ENCODE results near the gene TMPO.
A peak's percentile ranks its signal among the peaks of the same experiment; 100 is the strongest.
"Not testable (repeated sequence)": the region's sequence is repeated elsewhere in the genome, so short reads cannot be mapped to it uniquely, and the experiment has no call there.

The TMPO gene

DNA sequence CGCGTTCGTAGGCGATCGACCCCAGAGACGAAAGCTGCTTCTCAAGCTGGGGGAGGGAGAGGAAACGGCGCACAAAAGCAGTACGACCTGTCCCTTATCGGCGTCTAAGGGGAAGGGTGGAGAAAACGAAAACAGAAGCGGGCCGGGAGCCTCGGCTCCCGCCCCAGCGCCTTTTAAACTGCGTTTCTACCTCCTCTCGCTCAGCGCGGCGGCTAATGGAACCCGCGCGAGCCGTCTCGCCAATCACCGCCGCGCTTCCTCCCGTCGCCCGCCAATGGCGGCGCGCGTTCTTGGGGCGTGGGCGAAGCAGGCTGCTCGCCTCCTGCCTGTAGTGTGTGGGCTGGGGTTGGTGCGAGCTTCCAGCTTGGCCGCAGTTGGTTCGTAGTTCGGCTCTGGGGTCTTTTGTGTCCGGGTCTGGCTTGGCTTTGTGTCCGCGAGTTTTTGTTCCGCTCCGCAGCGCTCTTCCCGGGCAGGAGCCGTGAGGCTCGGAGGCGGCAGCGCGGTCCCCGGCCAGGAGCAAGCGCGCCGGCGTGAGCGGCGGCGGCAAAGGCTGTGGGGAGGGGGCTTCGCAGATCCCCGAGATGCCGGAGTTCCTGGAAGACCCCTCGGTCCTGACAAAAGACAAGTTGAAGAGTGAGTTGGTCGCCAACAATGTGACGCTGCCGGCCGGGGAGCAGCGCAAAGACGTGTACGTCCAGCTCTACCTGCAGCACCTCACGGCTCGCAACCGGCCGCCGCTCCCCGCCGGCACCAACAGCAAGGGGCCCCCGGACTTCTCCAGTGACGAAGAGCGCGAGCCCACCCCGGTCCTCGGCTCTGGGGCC, at the start of gene TMPO:
Gene TMPO, plus strand, starts transcription at position 304 of the 824 bp plus-strand sequence. Its CDS starts 278 bp downstream, at position 582.
- DNase-seq (ENCODE audit: low read depth, low spot score) = peak; percentile 78

- DNase-seq (ENCODE audit: low read depth, low spot score) = no peak
Observed at GRCh38 chr12:98465950-98466602, 49.3 kb upstream of the TMPO start.

GRCh38 chr12:98466640-98467400, 48.6 kb upstream of the TMPO start:
- no peak for DNase-seq (ENCODE audit: low read depth, low spot score)

DNA sequence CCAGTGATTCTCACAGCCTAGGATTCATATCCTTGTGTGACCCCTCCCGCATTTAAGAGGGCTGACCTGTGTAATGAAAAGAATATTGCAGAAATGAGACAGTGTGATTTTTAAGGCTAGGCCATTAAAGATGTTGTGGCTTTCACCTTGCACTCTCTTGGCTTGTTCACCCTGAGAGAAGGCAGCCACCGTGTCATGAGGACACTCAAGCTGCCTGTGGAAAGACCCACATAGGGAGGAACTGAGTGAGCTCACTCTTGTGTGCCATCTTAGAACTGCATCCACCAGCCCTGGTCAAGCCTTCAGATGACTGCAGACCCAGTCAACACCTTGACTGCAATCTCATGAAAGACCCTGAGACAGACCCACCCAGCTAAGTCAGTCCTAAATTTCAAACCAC, 46.3 kb upstream of the TMPO start:
- no peak for DNase-seq (ENCODE audit: low read depth, low spot score)

- DNase-seq (ENCODE audit: low read depth, low spot score) = no peak
Observed at GRCh38 chr12:98470469-98471082, 44.8 kb upstream of the TMPO start.

DNA sequence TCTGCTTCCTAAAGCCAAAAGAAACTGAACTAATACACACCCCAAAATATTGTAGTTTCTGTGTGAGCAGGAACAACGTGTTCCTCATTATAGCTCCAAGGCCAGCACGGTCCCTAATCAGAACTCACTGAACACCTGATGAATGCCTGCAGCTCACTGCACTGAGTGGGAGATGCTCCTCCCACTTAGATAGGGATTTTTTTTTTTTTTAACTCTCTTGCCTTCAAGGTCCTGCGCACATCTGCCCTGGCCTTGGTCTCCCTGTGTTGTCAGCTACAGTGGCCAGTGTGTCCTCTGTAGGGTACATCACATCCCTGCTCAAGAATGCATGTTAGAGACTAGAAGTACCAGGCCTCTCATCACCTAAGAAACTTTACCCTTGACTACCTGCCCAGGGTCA, 44.3 kb upstream of the TMPO start:
- no peak for DNase-seq (ENCODE audit: low read depth, low spot score)

DNA sequence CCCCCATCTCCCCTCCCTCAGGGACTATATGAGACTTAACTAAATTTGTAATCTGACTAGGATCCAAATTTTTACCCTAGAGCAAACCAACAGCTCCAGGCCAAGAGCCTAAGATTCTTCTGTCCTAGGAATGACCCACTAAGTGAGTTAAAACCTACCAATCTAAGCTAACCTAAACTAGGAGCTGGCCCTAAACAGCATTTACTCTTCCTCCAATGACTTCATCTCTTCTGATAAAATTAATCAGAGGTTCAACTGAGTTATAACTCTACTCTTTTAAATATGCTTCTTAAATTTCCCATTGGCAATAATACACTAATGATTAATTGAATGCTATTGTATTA, 39.9 kb upstream of the TMPO start:
- DNase-seq (ENCODE audit: low read depth, low spot score) = no peak

DNA sequence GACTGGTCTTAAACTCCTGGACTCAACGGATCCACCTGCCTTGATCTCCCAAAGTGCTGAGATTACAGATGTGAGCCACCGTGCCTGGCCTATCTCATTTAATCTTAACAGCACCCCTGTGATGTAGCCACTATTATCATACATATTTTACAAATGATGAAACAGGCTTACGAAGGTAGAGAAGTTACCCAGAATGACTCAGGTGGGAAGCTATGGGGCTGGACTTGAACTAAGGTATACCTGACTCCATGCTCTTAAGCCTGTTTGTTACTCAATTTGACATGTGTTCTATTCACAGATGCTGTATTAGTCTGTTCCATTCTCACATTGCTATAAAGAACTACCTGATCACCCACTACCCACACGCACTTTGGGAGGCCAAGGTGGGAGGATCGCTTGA, 36.8 kb upstream of the TMPO start:
- no peak for DNase-seq (ENCODE audit: low read depth, low spot score)

DNA sequence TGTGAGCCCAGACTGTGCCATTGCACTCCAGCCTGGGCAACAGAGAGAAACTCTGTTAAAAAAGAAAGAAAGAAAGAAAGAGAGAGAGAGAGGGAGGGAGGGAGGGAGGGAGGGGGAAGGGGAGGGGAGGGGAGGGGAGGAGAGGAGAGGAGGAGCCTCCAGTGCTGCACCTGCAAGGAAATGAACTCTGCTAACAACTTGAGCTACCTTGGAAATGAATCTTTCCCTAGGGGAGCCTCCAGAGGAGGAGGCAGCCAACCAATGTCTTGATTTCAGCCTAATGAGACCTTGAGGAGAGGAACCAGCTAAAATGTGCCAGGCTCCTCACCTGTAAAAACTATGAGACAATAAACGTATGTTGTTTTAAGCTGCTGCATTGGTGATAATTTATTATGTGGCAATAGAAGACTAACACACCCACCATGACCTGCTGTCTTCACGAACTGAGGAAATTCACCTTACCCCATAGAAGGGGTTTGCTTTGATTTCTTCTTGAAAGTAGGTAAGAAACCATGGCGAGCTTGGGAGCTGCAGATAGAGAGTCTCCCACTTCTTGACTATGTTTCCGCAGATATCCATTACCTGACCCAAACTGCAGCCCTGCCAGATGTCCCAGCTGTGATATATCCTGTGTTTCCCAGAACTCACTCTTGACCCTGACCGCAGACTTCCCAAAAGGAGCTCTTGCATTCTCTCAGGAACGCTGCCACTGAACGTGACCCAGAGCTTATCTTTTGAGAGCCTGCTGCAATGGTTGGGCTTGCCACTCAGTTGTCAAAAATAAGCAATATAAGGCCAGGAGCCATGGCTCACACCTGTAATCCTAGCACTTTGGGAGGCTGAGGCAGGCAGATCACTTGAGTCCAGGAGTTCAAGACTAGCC, 31.5 kb upstream of the TMPO start:
- DNase-seq (ENCODE audit: low read depth, low spot score) = no peak

DNA sequence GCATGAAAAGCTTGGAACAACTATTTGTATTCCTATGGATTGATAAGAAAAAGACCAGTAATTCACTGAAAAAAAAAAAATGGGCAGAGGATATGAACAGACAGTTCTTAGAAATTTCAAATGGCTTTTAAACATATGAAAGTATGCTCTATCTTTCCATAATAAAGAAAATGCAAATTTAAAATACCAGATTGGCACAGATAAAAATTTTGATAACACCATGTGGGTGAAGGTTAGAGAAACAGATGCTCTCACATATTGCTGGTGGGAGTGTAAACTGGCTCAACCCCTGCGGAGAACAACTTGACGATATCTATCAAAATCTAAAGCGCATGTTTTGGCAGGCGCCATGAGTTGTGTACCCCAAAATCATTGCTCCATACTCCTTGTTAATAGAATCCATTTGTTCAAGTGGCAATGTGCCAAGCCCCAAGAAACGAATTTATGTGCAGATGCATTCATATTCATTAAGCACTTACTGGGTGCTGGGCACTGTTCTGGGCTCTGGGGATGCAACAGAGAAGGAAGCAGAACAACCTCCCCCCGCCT, 29.5 kb upstream of the TMPO start:
- DNase-seq (ENCODE audit: low read depth, low spot score) = no peak

DNA sequence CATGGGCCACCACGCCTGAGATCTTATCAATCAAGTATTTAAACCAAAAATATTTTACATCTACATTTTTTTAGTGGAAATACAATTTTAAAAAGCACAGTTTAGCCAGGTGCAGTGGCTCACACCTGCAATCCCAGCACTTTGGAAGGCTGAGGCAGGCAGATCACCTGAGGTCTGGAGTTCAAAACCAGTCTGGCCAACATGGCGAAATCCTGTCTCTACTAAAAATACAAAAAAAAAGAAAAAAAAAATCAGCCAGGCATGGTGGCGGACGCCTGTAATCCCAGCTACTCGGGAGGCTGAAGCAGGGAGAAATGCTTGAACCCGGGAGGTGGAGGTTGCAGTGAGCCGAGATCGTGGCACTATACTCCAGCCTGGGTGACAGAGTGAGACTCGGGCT, 27.0 kb upstream of the TMPO start:
- not testable (repeated sequence) for DNase-seq (ENCODE audit: low read depth, low spot score)

DNA sequence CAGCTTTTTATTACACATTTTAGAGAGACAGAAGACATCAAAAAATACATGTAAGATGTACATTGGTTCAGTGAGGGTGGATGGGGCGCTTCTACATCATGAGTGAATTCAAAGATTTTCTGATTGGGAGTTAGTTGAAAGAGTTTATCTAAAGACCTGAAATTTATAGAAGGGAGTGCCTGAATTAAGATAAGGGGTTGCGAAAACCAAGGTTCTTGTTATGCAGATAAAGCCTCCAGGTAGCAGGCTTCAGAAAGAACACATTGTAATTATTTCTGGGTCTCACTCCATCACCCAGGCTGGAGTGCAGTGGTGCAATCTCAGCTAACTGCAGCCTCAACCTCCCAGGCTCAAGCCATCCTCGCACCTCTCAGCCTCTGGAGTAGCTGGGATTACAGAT, 26.2 kb upstream of the TMPO start:
- no peak for DNase-seq (ENCODE audit: low read depth, low spot score)

DNA sequence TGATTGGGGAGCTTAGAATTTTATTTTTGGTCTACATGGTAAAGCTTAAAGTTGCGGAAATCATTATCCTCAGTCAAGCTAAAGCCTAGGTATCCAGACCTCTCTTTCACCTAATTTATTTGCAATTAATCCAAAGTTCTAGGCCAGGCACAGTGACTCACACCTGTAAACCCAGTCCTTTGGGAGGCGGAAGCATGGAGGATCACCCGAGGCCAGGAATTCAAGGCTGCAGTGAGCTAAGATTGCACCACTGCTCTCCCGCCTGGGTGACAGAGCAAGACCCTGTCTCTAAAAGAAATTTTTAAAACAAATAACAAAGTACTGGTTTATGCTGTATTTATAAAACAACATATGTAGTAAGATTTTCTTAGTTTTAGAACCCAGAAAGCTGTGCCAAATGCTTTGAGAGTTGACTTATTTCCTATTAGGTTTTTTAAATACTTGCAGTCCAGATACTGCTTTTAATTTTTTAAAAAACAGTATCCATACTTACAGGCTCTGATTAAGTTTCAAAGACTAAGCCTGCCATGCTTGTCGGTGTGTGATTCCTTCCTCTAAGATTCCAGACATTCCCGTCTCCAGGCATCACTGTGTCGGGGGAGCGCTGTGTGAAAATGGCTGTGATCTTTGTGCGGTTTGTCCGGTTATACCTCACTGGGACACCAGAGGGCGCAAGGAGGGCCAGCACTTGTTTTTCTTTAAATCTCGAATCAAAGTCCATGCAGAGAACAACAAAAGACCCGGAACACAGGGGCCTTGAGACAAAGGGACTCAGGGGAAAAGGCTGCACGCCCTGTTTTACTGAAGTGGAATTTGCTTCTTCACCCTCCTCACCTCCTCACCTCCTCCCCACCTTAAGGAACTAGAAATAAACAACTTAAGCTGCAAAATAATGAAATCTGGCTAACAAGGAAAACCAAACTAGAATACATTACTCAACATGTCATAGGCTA, 24.6 kb upstream of the TMPO start:
- DNase-seq (ENCODE audit: low read depth, low spot score) = peak; percentile 84

DNA sequence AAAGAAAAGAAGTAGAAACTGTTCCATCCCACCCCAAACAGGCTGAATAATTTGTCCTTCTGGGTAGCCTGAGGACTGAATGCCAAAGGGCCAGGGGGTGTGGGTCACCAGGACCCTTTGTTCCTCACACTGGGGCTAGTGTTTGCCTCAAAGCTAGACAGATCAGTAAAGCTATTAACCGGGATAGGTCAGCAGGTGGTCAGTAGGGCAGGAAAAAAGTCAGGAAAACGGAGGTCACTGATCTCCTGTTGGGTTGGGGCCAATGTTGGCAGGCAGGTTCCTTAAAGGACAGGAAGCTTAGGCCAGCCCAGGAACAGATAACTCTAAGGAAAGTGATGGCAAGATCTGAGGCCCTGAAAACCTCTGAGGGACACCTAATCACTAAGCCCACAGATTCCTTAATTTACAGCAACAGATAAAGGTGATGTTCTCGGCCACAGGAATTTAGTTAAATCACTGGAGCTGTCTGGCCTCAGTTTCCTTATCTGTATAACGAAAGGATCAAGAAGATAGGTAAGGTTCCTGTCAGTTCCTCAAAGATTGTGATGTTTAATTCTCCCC, 22.7 kb upstream of the TMPO start:
- no peak for DNase-seq (ENCODE audit: low read depth, low spot score)

DNA sequence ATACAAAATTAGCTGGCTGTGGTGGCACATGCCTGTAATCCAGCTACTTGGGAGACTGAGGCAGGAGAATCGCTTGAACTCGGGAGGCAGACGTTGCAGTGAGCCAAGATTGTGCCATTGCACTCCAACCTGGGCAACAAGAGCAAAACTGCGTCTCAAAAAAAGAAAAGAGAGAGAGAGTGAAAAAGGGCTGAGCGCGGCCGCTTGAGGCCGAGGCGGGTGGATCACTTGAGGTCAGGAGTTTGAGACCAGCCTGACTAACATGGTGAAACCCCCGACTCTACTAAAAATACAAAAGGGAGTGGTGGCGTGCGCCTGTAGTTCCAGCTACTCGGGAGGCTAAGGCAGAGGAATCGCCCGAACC, 14.1 kb upstream of the TMPO start:
- not testable (repeated sequence) for DNase-seq (ENCODE audit: low read depth, low spot score)

DNA sequence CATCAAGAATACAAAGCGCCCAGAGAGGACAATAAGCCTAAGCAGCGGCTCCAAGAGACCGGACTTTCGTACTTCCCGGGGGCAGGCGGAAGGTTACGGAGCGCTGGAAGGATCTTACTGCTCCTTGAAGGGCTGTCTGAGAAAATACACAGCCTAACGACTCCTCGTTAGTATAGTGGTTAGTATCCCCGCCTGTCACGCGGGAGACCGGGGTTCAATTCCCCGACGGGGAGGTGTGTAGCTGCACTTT, 12.1 kb upstream of the TMPO start:
- peak; percentile 88 for DNase-seq (ENCODE audit: low read depth, low spot score)

- DNase-seq (ENCODE audit: low read depth, low spot score) = peak; percentile 91
Observed at GRCh38 chr12:98503592-98504367, 11.6 kb upstream of the TMPO start.

DNA sequence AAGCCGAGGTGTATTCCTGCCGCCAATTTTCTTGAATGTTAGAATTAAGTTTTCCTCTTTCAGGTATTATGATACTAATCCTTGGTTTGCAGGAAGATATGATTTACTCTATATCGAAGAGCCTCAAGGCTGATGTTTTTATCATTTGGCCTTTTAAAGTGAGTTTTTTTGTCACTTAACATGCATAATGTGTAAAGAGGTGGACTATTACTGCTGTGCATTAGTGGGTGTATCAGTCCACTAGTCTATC, 11.1 kb upstream of the TMPO start:
- no peak for DNase-seq (ENCODE audit: low read depth, low spot score)

- DNase-seq (ENCODE audit: low read depth, low spot score) = no peak
Observed at GRCh38 chr12:98509063-98509462, 6.3 kb upstream of the TMPO start.

Measured in smooth muscle cell of the brain vasculature (primary cell).